GM04503 (cell line): ENCODE measurements around the gene TM2D3.
A peak's percentile ranks its signal among the peaks of the same experiment; 100 is the strongest.

ENCODE experiments used
- DNase-seq: peaks from one replicate; pipeline ENCODE4 v3.0.0-alpha.2; 2012; ENCODE audit warnings: low read depth

The TM2D3 gene

GRCh38 chr15:101623367-101624304 is 28.5 kb downstream of the TM2D3 start:
- DNase-seq: no peak

DNA sequence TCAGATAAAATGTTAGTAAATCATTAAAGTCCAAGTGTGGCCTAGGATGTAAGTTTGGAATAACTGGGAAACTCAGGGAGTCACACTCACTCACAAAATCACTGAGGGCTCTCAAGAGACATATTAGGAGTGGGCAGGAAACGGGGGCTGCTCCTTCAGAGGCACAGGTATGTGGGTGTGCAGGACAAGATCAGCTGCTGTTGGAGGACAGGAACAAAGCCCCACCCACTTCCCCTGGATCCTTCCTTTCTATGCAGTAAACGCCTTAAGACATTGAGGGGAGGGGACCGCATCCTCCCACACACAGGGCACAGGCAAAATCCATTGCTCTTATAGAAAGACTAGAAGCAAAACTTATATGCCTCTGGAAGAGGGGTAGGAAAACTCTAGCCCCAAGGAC is 30.2 kb downstream of the TM2D3 start:
- no peak for DNase-seq

- DNase-seq: no peak
Observed at GRCh38 chr15:101620671-101621070, 31.5 kb downstream of the TM2D3 start.

DNA sequence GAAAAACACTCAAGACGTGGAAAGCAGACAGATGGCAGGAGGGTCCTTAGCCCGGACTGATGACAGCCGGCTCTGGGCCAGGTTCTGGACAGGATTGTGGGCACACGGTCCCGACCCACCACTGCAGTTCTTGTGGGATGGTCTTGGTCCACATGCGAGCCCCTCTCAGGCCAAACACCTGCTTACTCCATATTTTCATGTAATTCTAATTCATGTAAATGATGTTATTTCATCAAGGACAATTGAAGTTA is 32.6 kb downstream of the TM2D3 start:
- no peak for DNase-seq

DNA sequence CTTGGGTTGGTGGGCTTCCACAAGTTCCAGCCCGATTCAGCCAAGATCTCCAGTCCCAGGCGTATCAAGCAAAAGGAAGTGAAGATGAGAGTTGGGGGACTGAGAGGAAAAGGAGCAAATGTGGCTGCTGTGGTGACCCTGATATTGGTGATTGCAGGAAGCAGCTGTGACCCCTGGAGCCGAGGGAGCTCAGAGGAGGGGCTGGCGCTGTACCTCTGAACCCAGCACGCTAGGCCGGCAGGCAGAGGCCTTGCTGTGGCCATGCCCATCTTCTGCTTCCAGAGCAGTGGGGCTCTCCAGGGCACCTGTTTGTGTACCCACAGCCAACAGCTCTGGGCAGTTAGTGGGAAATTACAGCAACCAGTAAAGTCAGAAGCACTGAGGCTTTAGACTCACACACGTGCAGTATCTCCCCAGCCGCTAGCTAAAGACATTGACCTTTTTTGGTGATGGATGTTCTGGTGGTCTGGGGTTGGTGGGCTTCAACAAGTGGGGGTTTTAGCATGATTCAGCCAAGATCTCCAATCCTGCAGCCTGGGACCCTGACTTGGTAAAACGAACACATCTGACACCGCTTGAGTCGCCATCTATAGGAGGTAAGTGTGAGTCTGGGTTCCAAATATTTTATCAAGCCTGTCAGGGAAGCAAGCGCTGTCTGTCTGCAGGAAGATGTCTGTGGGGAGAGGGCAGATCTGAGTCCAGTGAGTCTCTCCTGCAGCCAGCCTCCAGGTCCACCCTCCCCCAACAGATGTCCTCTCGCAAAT is 33.1 kb downstream of the TM2D3 start:
- DNase-seq: no peak

- no peak for DNase-seq
Observed at GRCh38 chr15:101618076-101618475, 34.1 kb downstream of the TM2D3 start.

GRCh38 chr15:101617390-101617965 is 34.7 kb downstream of the TM2D3 start:
- DNase-seq: no peak

DNA sequence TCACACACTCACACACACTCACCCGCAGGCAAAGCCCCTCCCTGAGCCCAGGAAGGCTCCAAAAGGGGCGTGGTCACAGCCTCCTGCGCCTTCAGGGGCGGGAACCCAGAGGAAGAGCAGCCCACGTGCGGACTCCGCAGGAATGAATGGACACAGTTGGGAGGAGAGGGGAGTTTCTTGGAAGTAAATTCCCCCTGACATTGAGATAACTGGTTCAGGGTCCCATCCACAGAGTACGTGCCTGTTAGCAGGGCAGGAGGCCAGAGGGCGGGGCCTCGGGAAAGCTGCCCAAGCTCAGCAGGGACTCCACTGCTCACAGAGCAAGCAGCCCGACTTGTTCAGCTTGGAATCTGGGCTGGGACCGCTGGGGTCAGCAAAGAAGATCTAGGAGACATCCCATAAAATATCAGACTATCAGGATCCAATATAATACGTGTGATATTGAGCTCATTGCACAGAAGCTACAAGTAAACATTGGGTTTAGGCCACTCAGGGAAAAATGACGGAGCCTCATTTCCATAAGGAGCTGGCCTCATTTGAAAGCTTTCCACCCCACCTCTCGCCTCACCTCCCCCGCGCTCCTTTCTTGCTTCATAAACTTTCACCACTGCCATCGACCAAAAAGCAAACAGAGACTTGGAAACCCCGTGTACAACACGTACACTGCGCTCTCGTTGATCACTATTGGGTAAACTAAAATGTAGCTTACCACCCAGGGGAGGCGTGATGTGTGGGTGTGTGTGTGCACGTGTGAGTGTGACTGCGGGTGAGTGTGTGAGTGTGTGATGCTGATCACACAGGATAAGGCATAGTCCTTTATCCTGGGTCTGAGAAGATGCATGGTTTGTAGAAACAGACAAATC is 36.0 kb downstream of the TM2D3 start:
- DNase-seq: peak; percentile 32

- no peak for DNase-seq
Observed at GRCh38 chr15:101615414-101615985, 36.7 kb downstream of the TM2D3 start.

- no peak for DNase-seq
Observed at GRCh38 chr15:101614761-101615160, 37.4 kb downstream of the TM2D3 start.

- no peak for DNase-seq
Observed at GRCh38 chr15:101614001-101614585, 38.1 kb downstream of the TM2D3 start.

DNA sequence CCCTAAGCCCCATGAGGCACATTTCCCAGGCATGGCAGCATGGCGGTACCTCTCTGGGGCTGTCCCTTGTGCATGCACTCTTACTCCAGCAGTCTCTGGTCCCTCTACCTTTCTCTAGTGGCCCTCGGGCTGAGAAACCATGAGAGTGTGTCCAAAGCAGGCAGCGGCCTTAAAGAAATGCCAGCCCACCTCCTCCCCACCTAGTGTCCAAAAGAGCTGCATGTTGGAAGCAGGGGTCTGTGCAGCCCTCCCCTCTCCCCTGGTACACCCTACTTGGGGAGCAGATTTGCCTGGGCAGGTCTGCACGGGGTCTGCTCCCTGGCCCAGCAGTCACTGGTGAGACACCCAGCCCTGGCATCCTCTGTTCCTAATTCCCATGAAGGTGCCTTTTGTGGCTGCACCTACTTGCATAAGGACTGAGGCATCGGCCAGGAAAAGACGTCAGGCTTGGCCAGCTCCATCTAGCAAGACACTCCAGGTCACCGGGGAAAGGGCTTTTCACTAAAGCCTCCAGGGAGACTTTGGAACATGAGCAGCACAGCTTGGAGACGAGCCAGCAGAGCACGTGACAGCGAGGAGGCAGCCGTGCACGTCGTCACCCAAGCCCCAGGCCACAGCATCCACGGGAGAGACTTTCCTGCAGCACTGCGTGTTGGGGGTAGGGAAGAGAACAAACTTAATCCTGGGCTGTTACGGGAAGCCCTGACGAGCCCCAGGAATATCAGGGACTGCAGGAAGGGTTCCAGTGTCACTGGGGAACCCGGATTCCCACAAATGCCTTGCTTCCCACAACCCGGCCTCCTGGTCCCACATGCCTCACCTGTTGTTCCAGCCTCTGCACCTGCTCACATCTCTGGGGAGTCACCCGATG is 38.8 kb downstream of the TM2D3 start:
- DNase-seq: no peak

DNA sequence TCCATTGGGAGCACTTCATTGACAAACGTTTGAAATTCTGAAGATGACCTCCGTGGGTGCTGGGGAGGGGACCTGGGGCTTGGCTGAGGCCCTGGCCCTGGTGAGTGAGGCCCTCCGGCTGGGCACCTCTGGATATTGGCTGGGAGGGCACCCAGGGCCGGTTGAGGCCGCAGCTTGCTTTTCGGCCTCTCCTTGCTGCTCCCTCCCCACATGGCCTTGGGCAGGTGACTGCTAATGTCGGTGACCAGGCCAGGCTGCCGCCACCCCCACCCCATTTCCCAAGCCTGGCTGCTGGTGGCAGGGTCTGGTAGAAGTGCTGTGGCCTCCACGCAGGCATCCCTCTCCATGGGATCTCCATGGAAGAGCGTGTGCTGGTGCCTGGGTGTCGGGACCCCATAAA is 39.5 kb downstream of the TM2D3 start:
- DNase-seq: no peak

DNA sequence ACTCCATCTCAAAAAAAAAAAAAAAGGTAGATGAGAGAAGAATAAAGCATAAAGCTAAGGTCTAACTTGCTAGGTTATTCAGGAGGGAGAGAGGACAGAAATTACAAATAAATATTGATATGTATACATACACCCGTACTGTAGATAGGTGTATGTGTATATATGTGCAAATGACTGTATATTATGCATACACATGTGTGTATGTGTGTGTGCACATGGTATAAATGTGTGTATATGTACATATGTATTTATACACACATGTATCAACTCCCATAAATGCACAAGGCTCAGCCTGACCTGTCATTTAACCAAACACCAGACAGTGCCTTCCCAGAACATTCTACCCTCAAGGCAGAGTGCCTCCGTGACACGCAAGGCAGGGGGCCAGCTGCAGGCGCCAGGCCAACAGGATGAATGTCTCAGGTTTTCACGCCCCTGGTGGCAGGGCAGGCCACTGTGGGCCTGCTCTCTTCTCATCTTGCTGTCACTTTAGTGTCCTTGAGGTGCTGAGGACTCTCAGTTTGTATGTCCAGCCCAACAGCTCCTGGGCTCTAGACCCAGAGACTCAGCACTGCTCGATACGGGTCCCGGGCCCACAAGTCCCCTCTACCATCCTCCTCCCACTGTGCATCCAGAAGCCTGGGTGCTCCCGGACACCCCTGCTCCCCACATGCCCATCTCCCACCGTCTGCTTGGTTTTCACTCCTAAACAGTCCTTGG is 40.4 kb downstream of the TM2D3 start:
- DNase-seq: no peak

DNA sequence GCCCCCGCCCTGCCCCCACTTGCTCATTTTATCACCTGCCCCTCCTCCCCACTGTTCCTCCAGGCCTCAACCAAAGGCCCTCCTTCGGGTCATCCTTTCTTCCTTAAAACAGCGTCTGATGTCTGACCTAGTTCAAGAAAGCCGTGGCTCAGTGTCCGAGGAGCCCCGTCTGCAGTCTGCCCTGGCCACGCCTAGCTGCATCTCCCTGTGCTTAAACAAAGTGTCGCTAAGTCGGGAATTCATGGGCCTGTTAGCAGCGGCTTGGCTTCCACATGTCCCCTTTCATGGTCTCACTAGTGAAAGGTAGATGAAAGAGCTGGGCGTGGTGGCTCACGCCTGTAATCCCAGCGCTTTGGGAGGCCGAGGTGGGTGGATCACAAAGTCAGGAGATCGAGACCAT is 41.2 kb downstream of the TM2D3 start:
- no peak for DNase-seq

DNA sequence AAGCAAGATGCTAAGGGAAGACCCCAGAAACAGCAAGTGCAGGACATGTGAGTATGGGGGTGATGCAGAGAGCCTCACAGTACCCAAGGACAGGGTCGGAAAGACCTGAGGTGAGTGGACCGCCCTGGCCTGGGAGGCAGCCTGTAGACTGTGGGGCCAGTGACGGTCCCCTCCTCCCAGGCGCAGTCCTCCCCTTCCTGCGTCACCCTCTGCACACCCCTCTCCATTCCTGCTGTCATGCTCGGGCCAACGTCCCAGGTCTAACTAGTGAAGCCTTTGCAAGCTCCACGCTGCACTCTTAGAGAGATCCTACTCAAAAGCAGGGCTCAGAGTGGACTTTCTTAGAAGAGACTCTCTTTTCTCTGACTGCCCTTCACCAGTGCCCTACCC is 41.6 kb downstream of the TM2D3 start:
- DNase-seq: no peak

DNA sequence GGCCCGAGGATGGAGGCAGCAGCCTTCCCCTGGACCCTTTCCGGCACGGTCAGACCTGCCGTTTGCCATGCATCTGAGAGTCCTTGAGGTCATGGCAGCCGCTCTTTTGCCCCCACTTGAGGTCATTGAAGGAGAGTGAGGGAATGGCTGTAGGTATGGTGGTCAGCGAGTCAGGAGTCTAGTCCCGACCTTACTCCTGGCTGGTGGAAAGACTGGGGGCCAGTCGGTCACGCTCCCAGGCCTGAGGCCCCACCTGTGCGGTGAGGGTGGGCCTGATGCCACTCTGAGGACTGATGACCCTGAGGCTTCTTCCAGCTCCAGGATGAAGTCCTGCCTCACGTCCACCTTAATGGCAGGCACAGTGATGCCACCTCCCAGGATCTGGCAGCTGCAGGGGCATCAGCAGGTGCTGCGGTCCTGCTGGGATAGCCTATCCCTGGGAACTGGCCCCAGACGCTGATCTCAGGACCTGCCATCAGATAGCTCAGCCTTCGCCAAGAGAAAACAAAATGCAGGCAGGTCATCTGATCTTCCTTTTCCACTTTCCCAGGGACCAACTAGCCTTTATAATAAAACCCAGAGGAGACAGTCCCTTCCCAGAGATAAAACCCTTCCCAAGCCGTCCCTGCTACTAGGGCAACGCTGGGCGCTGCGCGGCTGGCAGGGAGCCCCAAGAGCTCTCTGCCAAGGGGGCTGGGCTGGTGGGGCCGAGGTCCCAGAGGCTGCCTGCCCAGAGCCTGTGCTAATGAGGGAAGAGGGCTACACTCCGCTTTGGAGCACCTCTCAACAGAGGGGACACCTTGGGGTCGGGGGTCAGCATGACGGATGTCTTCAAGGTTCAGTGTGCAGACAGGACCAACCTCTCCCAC is 42.2 kb downstream of the TM2D3 start:
- DNase-seq: no peak

- no peak for DNase-seq
Observed at GRCh38 chr15:101608201-101608600, 44.0 kb downstream of the TM2D3 start.

- DNase-seq: no peak
Observed at GRCh38 chr15:101607108-101607507, 45.1 kb downstream of the TM2D3 start.
